GM19240 (cell line): Measurements from ENCODE around the gene ABHD17A.
"Not testable (repeated sequence)": the region's sequence is repeated elsewhere in the genome, so short reads cannot be mapped to it uniquely, and the experiment has no call there.

Source experiments
- DNase-seq: peaks from one replicate; pipeline ENCODE4 v3.0.0; 2011; ENCODE audit warnings: low spot score; ENCODE audit not compliant: insufficient read length

The ABHD17A gene

GRCh38 chr19:1881393-1882088 is 3.8 kb downstream of the ABHD17A start:
- not testable (repeated sequence) for DNase-seq

- DNase-seq: no peak
Observed at GRCh38 chr19:1880611-1881392, 4.5 kb downstream of the ABHD17A start.

- DNase-seq: not testable (repeated sequence)
Observed at GRCh38 chr19:1879982-1880381, 5.3 kb downstream of the ABHD17A start.

GRCh38 chr19:1878583-1878982 is 6.7 kb downstream of the ABHD17A start:
- not testable (repeated sequence) for DNase-seq

- not testable (repeated sequence) for DNase-seq
Observed at GRCh38 chr19:1877280-1877660, 8.0 kb downstream of the ABHD17A start.

- DNase-seq: not testable (repeated sequence)
Observed at GRCh38 chr19:1876496-1877279, 8.6 kb downstream of the ABHD17A start.

- DNase-seq: peak; percentile 95
Observed at GRCh38 chr19:1875646-1876495, 9.4 kb downstream of the ABHD17A start.

GRCh38 chr19:1875265-1875645 is 10.0 kb downstream of the ABHD17A start:
- DNase-seq: not testable (repeated sequence)

GRCh38 chr19:1874554-1875185 is 10.6 kb downstream of the ABHD17A start:
- no peak for DNase-seq

GRCh38 chr19:1873524-1874473 is 11.5 kb downstream of the ABHD17A start:
- DNase-seq: no peak

GRCh38 chr19:1872807-1873523 is 12.3 kb downstream of the ABHD17A start:
- no peak for DNase-seq

- DNase-seq: no peak
Observed at GRCh38 chr19:1871630-1872029, 13.7 kb downstream of the ABHD17A start.

GRCh38 chr19:1871140-1871597 is 14.1 kb downstream of the ABHD17A start:
- DNase-seq: no peak

- no peak for DNase-seq
Observed at GRCh38 chr19:1868971-1869370, 16.3 kb downstream of the ABHD17A start.

- no peak for DNase-seq
Observed at GRCh38 chr19:1867349-1867724, 18.0 kb downstream of the ABHD17A start.

- no peak for DNase-seq
Observed at GRCh38 chr19:1866693-1867348, 18.5 kb downstream of the ABHD17A start.

GRCh38 chr19:1865172-1866010 is 19.9 kb downstream of the ABHD17A start:
- DNase-seq: no peak
